HepG2 (cell line): Measurements from ENCODE around the gene PTPN12. TPM values are rescaled to one million over a fixed set of nuclear protein-coding genes. Genes with fewer than 3 reads are reported as not detected.

ENCODE experiments used
- ADNP ChIP-seq: sonication (generic); formaldehyde crosslinking; IDR thresholded peaks from 2 replicates; pipeline ENCODE4 v1.4.0; 2020; ENCODE audit warnings: missing genetic modification reagents
- ARNT ChIP-seq: fragments of 450-650 bp; IDR thresholded peaks from 2 replicates; pipeline ENCODE4 v1.6.1; 2017
- BORCS8-MEF2B ChIP-seq: sonication (generic); formaldehyde crosslinking; IDR thresholded peaks from 2 replicates; pipeline ENCODE4 v1.8.0; 2022; ENCODE audit warnings: mild to moderate bottlenecking, missing genetic modification reagents
- DNMT3B ChIP-seq: conservative IDR thresholded peaks from 2 replicates; pipeline ENCODE4 v1.6.1; 2016; ENCODE audit warnings: missing biosample characterization, control low read depth
- GLI4 ChIP-seq: sonication (generic); formaldehyde crosslinking; IDR thresholded peaks from 2 replicates; pipeline ENCODE4 v1.5.1; 2020; ENCODE audit warnings: missing genetic modification reagents, mild to moderate bottlenecking, moderate library complexity, borderline replicate concordance
- GZF1 ChIP-seq: sonication (generic); formaldehyde crosslinking; IDR thresholded peaks from 2 replicates; pipeline ENCODE4 v1.5.1; 2020; ENCODE audit warnings: mild to moderate bottlenecking, missing genetic modification reagents
- MXD4 ChIP-seq: IDR thresholded peaks from 2 replicates; pipeline ENCODE4 v1.6.1; 2016; ENCODE audit warnings: mild to moderate bottlenecking, missing biosample characterization, missing genetic modification reagents
- NFYC ChIP-seq: IDR thresholded peaks from 2 replicates; pipeline ENCODE4 v1.6.1; 2016; ENCODE audit warnings: missing genetic modification reagents, missing compliant biosample characterization
- TOE1 ChIP-seq: sonication (generic); formaldehyde crosslinking; IDR thresholded peaks from 2 replicates; pipeline ENCODE4 v1.4.0; 2020; ENCODE audit warnings: mild to moderate bottlenecking, missing genetic modification reagents
- ZBTB38 ChIP-seq: sonication (generic); formaldehyde crosslinking; IDR thresholded peaks from 2 replicates; pipeline ENCODE4 v1.5.1; 2020; ENCODE audit warnings: mild to moderate bottlenecking, missing genetic modification reagents
- ZBTB7A ChIP-seq: sonication (generic); formaldehyde crosslinking; IDR thresholded peaks from 2 replicates; pipeline ENCODE4 v1.8.0; 2022; ENCODE audit warnings: mild to moderate bottlenecking, missing genetic modification reagents
- ZNF17 ChIP-seq: sonication (generic); formaldehyde crosslinking; IDR thresholded peaks from 2 replicates; pipeline ENCODE4 v1.5.0; 2020; ENCODE audit warnings: mild to moderate bottlenecking, missing genetic modification reagents
- ZNF205 ChIP-seq: IDR thresholded peaks from 2 replicates; pipeline ENCODE4 v1.6.1; 2018; ENCODE audit warnings: missing biosample characterization, missing genetic modification reagents
- ZNF274 ChIP-seq: sonication (generic); formaldehyde crosslinking; IDR thresholded peaks from 2 replicates; pipeline ENCODE4 v1.5.1; 2020; ENCODE audit warnings: mild to moderate bottlenecking, missing genetic modification reagents
- ZNF567 ChIP-seq: sonication (generic); formaldehyde crosslinking; IDR thresholded peaks from 2 replicates; pipeline ENCODE4 v1.8.1; 2023; ENCODE audit warnings: mild to moderate bottlenecking, missing genetic modification reagents, borderline replicate concordance
- polyA plus RNA-seq, 8 experiments: library from polyadenylated mRNA; depleted of rRNA in 3 of 8; stranded (reverse) in 7 of 8; unstranded in 1 of 8; fragments of >200 nt; fragmentation: Illumina TruSeq in 4 of 8; extraction: Trizol in 4 of 8; gene quantifications; 2 replicates each; pipeline versions ENCODE4 v1.2.1 to v1.2.3, GENCODE V29; 2011 to 2016; ENCODE audit warnings: low read depth in 4 of 8, missing spikeins in 1 of 8, mixed read lengths in 1 of 8; ENCODE audit not compliant: insufficient read depth in 1 of 8
- total RNA-seq, 5 experiments: library from RNA; depleted of rRNA; stranded (reverse); fragments of >200 nt; fragmentation: Illumina TruSeq; extraction: Trizol; gene quantifications; 2 replicates each; pipeline ENCODE4 v1.2.3, GENCODE V29; 2016; ENCODE audit warnings: low read depth in 1 of 5
- TF ChIP-seq, protein P1 (sequence below): sonication (generic); formaldehyde crosslinking; IDR thresholded peaks from 2 replicates; pipeline ENCODE4 v1.8.0; 2022; ENCODE audit warnings: missing genetic modification reagents, mild to moderate bottlenecking, inconsistent platforms, borderline replicate concordance
- TF ChIP-seq, protein P2 (sequence below): sonication (generic); formaldehyde crosslinking; IDR thresholded peaks from 2 replicates; pipeline ENCODE4 v1.4.0; 2020; ENCODE audit warnings: low read depth, missing genetic modification reagents
- TF ChIP-seq, protein P3 (sequence below): sonication (generic); formaldehyde crosslinking; IDR thresholded peaks from 2 replicates; pipeline ENCODE4 v1.4.0; 2020; ENCODE audit warnings: low read depth, mild to moderate bottlenecking, missing genetic modification reagents
- TF ChIP-seq, protein P4 (sequence below): sonication (generic); formaldehyde crosslinking; IDR thresholded peaks from 2 replicates; pipeline ENCODE4 v1.5.0; 2020; ENCODE audit warnings: mild to moderate bottlenecking, missing genetic modification reagents

The PTPN12 gene
- total and polyA plus RNA-seq, 2 of the 13 experiments (the other 11 are each of a cell fraction or from before 2014, with no cell fraction given): 22.9 to 56.8 TPM

DNA sequence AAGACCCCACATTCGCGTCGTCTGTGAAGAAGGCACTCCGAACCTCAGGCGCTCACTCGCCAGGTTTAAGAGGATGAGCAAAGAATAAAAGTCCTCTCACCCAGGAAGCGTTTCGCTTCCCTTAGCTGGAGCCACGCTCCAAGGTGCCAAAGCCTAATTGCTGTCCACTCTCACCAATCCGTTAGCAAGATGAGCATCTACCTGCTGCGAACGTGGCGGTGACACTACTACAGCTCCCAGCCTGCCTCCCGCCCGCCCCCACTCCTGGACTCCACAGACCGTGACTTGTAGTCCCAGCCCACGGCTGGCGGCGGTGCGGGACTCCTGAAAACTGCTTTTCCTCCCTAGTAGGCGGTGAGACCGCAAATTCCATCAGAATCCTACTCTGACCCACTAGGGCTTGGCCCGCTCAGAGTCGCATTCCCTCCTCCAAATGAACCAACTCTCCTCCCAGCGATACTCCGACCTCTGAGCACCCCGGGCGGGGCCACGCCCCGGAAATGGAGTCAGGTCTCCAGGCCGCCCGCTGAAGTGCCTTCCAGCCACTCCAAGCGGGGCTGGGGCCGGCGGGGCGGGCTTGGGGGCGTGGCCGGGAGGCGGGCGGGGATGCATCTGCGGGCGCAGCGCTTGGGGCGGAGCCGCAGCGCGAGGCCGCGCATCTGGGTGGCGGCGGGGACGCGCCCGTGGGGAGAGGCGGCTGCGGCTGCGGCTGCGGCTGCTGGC lies 521 bp upstream of the PTPN12 start (continued):
- TF ChIP-seq, protein P1, sequence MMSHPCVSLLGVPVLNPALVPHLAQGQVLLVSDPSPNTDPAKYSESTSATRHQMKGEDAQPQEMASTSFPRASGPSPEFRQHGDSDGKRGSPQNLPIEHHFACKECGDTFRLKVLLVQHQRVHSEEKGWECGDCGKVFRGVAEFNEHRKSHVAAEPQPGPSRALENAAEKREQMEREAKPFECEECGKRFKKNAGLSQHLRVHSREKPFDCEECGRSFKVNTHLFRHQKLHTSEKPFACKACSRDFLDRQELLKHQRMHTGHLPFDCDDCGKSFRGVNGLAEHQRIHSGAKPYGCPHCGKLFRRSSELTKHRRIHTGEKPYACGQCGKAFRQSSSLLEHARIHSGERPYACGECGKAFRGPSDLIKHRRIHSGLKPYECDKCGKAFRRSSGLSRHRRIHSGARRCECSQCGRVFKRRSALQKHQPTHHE (CRISPR knock-in tag): peak; percentile 44; the same call in 1 of the 2 replicates
- TF ChIP-seq BORCS8-MEF2B (CRISPR knock-in tag) (peak; percentile 23; the same call in 1 of the 2 replicates), ARNT (no peak), MXD4 (CRISPR knock-in tag) (no peak), ZNF567 (CRISPR knock-in tag) (peak; percentile 59), ZNF17 (CRISPR knock-in tag) (no peak), NFYC (peak; percentile 70), ZNF205 (CRISPR knock-in tag) (peak; percentile 62; the same call in 1 of the 2 replicates), ZBTB7A (CRISPR knock-in tag) (no peak), TOE1 (CRISPR knock-in tag) (peak; percentile 75; the same call in 1 of the 2 replicates), ZBTB38 (CRISPR knock-in tag) (peak; percentile 53; the same call in 1 of the 2 replicates), GZF1 (CRISPR knock-in tag) (no peak), ADNP (no peak), ZNF274 (CRISPR knock-in tag) (no peak), DNMT3B (CRISPR knock-in tag) (0 out of 2 replicates have a peak, but pooled peaks have one; percentile 49), GLI4 (CRISPR knock-in tag) (peak; percentile 34; the same call in 1 of the 2 replicates)
- TF ChIP-seq, protein P2, sequence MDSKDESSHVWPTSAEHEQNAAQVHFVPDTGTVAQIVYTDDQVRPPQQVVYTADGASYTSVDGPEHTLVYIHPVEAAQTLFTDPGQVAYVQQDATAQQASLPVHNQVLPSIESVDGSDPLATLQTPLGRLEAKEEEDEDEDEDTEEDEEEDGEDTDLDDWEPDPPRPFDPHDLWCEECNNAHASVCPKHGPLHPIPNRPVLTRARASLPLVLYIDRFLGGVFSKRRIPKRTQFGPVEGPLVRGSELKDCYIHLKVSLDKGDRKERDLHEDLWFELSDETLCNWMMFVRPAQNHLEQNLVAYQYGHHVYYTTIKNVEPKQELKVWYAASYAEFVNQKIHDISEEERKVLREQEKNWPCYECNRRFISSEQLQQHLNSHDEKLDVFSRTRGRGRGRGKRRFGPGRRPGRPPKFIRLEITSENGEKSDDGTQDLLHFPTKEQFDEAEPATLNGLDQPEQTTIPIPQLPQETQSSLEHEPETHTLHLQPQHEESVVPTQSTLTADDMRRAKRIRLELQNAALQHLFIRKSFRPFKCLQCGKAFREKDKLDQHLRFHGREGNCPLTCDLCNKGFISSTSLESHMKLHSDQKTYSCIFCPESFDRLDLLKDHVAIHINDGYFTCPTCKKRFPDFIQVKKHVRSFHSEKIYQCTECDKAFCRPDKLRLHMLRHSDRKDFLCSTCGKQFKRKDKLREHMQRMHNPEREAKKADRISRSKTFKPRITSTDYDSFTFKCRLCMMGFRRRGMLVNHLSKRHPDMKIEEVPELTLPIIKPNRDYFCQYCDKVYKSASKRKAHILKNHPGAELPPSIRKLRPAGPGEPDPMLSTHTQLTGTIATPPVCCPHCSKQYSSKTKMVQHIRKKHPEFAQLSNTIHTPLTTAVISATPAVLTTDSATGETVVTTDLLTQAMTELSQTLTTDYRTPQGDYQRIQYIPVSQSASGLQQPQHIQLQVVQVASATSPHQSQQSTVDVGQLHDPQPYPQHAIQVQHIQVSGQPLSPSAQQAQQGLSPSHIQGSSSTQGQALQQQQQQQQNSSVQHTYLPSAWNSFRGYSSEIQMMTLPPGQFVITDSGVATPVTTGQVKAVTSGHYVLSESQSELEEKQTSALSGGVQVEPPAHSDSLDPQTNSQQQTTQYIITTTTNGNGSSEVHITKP (CRISPR knock-in tag): no peak
- TF ChIP-seq, protein P3, sequence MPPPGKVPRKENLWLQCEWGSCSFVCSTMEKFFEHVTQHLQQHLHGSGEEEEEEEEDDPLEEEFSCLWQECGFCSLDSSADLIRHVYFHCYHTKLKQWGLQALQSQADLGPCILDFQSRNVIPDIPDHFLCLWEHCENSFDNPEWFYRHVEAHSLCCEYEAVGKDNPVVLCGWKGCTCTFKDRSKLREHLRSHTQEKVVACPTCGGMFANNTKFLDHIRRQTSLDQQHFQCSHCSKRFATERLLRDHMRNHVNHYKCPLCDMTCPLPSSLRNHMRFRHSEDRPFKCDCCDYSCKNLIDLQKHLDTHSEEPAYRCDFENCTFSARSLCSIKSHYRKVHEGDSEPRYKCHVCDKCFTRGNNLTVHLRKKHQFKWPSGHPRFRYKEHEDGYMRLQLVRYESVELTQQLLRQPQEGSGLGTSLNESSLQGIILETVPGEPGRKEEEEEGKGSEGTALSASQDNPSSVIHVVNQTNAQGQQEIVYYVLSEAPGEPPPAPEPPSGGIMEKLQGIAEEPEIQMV (CRISPR knock-in tag): peak; percentile 47; the same call in 1 of the 2 replicates
- TF ChIP-seq, protein P4, sequence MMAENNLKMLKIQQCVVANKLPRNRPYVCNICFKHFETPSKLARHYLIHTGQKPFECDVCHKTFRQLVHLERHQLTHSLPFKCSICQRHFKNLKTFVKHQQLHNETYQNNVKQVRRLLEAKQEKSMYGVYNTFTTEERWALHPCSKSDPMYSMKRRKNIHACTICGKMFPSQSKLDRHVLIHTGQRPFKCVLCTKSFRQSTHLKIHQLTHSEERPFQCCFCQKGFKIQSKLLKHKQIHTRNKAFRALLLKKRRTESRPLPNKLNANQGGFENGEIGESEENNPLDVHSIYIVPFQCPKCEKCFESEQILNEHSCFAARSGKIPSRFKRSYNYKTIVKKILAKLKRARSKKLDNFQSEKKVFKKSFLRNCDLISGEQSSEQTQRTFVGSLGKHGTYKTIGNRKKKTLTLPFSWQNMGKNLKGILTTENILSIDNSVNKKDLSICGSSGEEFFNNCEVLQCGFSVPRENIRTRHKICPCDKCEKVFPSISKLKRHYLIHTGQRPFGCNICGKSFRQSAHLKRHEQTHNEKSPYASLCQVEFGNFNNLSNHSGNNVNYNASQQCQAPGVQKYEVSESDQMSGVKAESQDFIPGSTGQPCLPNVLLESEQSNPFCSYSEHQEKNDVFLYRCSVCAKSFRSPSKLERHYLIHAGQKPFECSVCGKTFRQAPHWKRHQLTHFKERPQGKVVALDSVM (CRISPR knock-in tag): no peak
